HG03196 (cell line): ENCODE measurements around the gene EFNA2.
"Not testable (repeated sequence)": the region's sequence is repeated elsewhere in the genome, so short reads cannot be mapped to it uniquely, and the experiment has no call there.

Source experiments
- ATAC-seq: cut with Tn5 transposase; IDR thresholded peaks from one replicate; pipeline ENCODE4 v1.9.1; 2021; ENCODE audit not compliant: unreplicated experiment

Gene EFNA2

DNA sequence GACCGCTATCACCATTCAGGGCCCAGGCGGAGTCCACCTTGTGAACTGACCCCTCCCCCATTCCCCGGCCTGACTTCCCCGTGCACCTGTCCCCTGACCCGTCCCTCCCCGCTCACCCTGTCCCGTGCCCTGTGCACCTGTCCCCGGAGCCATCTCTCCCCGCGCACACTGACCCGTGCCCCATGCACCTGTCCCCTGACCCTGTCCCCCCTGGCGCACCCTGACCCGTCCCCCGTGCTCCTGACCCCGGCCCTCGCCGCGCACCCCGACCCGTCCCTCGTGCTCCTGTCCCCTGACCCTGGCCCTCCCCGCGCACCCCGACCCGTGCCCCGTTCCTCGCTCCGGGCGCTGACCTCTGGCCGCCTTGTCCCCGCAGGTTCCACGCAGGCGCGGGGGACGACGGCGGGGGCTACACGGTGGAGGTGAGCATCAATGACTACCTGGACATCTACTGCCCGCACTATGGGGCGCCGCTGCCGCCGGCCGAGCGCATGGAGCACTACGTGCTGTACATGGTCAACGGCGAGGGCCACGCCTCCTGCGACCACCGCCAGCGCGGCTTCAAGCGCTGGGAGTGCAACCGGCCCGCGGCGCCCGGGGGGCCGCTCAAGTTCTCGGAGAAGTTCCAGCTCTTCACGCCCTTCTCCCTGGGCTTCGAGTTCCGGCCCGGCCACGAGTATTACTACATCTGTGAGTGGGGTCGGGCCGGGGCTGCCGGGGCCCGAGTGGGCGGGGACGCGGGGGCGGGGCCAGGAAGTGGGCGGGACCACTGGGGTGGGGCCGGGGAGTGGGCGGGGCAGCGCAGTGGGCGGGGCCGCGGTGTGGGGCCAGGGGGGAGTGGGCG is 9.7 kb downstream of the EFNA2 start:
- ATAC-seq, result no peak

DNA sequence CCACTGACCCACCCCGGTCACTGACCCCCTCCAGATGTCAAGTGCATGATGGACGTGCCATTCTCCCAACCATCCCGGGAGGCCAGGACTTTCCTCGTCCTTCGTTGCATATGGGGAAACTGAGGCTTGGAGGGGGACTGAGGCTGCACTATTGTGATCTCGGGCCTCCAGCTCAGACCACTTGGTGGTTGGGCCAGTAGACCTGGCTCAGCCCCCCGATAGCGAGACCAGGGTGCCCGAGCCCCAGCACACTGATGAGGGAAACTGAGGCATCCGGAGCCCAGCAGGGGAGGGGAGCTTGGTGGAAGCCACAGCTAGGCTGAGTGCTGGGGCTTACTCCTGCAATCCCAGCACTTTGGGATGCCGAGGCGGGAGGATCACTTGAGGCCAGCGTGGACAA is 10.4 kb downstream of the EFNA2 start:
- no peak for ATAC-seq

GRCh38 chr19:1296575-1297271 is 11.1 kb downstream of the EFNA2 start:
- no peak for ATAC-seq

- no peak for ATAC-seq
Measured at GRCh38 chr19:1298235-1298634, 12.6 kb downstream of the EFNA2 start.

GRCh38 chr19:1299801-1300200 is 14.1 kb downstream of the EFNA2 start:
- ATAC-seq, result no peak

DNA sequence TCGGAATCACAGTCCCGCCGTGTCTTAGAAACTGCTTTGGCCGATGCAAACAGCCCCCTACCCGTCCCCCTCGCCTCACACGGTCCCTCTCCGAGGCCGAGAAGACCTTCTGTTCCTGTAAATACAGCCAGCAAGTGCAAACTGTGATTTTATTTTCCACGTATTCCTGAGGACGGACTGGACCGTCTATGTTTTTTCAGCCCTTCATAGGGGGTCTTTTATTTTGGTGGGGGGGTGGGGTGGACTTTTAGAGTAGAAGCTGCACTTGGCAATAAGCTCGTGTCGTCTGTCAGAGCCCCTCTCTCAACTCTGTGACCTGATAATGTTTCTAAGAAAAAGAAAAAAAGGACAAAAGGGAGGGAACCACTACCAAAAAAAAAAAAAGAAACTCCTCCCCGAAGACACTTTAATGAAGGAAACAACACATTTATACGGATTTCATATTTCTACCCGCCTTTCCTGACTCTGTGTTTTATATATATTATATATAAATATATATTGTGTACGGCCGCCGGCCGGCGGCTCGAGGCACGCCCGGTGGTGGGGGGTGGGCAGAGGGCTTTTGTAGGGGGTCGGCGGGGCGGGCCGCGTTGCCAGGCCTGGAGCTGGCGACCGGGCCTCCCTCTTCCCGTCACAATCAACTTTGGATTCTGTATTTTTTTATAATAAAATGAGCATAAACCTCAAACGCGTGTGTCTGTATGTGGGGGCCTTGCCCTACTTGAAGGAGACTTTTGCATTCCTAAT is 15.2 kb downstream of the EFNA2 start:
- no peak for ATAC-seq

DNA sequence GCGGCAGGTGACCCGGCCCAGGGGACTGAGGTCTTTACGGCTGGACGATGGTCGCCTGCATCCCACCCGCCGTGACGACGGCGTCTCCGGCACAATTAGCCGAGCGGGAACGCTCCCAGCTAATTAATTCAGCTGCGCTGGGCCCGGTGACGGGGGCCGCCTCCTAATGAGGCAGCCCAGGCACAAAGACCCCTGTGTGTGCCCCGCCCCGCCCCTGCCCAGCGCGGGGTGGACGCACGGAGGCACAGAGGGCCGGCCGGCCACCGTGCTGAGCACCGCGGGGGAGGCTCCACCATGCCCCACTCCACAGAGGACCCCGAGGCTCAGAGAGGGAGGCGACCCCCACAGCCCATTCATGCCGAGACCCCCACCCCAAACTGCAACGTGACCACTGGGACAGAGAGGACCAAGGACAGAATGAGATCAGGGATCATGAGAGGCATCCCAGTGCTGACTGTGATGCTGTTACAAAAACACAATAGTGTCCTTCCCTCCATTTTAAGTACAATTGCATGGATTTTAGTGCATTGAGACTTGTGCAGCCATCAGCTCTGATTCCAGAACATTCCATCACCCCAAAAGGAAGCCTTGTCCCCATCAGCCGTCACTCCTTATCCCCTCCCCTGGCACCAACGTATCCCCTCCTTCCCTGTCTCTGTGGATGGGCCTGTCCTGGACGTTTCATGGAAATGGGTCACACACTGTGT is 17.0 kb downstream of the EFNA2 start:
- ATAC-seq, result no peak

DNA sequence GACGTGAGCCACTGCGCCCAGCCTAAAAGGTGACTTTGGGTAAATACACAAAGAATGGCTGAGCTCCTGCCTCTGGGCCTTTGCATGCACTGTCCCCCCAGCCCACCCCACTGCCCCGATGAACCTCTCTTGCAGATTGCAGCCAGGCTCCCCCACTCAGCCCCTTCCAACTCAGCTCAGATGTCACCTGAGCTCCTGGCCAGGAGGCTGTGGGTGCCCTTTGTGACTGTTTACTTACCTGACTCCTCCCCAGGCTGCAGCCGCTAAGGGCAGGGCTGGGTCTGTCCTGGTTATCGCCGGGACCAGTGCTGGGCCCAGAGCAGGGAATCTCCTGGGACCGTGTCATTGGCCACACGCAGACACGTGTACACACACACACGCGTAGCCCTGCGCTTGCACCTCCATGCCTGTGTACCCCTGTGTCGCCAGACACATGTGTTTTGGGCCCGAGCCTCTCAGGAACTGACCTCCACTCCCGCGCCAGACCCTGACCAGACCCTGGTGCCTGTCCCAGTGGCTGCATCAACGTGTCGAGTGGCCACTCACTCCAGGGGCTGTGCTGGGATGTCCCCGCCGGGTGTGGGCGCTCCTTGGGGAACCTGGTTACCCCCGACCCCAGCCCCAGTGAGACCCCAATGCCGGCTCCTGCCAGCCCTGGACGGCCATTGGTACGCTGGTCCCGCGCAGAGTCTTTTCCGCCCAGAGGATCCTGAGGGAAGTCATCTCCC is 18.7 kb downstream of the EFNA2 start:
- ATAC-seq, result no peak

DNA sequence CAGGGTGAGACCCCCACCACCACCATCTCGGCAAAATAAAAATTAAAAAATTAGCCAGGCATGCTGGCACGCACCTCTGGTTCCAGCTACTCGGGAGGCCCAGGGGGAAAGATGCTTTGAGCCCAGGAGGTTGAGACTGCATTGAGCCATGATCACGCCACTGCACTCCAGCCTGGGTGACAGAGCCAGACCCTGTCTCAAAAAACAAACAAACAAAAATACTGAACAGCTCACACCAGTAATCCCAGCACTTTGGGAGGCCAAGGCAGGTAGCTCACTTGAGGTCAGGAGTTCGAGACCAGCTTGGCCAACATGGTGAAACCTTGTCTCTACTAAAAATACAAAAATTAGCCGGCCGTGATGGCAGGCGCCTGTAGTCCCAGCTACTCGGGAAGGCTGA is 19.7 kb downstream of the EFNA2 start:
- not testable (repeated sequence) for ATAC-seq

GRCh38 chr19:1307320-1307719 is 21.6 kb downstream of the EFNA2 start:
- no peak for ATAC-seq

DNA sequence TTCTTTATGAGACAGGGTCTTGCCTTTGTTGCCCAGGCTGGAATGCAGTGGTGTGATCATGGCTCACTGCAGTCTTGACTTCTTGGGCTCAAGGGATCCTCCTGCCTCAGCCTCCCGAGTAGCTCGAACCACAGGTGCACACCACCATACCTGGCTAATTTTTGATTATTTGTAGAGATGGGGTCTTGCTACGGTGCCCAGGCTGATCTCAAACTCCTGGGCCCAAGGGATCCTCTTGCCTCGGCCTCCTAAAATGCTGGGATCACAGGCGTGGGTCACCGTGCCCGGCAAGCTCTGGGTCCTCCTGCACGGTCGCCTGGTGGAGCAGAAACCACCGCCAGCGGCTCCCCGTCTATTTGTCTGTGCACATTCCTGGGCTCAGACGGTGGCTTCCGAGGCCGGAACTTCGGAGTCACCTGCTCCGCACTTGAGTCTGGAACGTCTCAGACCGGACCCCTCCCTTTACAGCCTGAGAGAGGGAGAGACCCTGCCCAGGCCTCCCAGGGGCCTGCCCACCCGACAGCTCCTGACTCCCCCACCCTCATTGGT is 22.2 kb downstream of the EFNA2 start:
- ATAC-seq, result no peak

- no peak for ATAC-seq
Measured at GRCh38 chr19:1308718-1309117, 23.0 kb downstream of the EFNA2 start.

GRCh38 chr19:1309977-1310852 is 24.5 kb downstream of the EFNA2 start:
- no peak for ATAC-seq

DNA sequence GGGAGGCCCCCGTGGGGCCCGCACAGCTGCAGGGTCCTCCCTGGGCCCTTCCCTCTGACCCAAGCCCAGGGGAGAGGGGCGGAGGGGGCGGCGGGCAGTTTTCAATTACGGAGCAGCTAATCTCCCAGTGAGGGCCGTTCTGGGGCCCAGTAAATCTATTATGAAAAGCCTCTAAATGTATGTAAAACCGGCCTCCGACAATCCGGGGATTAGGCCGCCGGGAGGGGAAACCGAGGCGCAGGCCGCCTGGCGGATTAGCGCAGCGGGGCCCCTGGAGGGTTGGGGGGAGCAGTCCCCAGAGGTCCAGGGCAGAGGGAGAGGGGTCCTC is 25.1 kb downstream of the EFNA2 start:
- no peak for ATAC-seq

DNA sequence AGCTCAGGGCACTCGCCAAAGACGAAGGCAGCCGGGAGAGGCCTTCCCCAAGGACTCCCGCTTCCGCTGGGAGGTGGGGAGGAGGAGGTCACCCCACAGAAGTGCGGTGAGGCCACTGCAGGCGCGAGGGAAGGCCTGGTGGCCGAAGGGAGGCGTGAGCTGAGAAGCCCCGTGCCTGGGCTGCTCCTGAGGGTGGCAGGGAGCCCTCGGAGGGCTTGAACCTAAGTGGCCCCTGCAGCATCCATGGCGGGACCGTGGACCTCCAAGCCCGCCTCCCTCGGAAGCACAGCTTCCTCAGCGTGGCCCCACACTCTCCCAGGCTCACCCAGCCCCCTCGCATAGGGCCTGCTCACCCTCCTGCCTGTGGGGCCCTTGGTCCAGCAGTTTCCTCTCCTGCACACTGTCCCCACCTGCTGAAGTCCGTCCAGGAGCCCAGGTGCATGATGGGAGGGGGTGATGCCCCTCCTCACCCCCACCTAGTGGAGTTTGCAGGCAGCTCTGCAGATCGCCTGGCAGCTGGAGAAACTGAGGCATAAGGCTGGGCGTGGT is 25.9 kb downstream of the EFNA2 start:
- ATAC-seq, result no peak

- no peak for ATAC-seq
Measured at GRCh38 chr19:1312767-1313694, 27.4 kb downstream of the EFNA2 start.

- no peak for ATAC-seq
Measured at GRCh38 chr19:1313695-1314613, 28.3 kb downstream of the EFNA2 start.
